ENCODE data around the gene NAA80.
A peak's percentile ranks its signal among the peaks of the same experiment; 100 is the strongest.
"Not testable (repeated sequence)": the region's sequence is repeated elsewhere in the genome, so short reads cannot be mapped to it uniquely, and the experiment has no call there.

Gene NAA80

DNA sequence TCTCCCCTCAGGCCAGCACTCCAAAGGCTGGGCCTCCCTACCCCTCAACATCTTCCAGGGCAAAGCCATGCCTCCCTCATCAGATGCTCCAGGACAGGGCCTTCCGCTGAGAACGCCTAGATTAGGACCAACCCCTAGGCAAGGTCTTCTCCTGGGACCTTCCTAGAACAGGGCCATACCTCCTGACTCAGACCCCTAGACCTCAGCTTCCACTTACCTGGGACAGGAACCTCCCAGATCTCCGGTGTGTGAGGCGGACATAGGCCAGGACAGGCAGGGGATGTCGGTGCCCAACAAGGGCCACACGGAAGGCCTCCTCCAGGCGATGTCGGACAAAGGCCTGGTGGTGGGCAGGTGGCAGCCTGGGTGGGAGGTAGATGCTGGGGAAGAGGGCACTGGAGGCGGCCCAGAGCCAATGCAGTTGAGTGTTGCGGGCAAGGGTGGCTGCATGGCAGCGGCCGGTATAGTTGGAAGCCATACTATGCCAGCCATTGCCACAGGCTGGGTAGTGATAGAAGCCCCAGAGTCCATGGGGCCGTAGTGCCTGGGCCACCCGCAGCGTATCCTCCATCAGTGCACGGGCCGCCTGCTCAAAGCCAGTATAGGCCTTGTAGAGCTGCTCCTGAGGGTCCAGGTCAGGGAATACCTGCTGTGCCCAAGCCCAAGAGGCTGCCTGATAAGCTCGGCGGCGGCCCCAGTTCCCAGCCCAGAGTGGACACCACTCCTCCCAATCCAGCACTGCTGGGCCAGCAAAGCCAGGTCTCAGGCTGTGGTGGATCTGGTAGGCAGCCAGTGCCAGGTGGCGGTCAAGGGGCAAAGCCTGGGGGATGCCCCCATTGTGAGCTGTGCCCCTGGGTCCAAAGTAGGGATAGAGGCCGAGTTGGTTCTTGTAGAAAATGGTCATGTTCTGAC is 4.5 kb downstream of the NAA80 start:
- DNase-seq: no peak
- peak; percentile 23 for TF ChIP-seq POLR2A (IDR thresholded peaks at IDR 0.05; ENCODE audit: low read length)
- no peak for TF ChIP-seq GATA1 (IDR thresholded peaks at IDR 0.05; ENCODE audit: low read depth, low read length)

- DNase-seq: no peak
- TF ChIP-seq POLR2A (IDR thresholded peaks at IDR 0.05; ENCODE audit: low read length): peak; percentile 2
- no peak for TF ChIP-seq GATA1 (IDR thresholded peaks at IDR 0.05; ENCODE audit: low read depth, low read length)
Observed at GRCh38 chr3:50294089-50294488, 5.1 kb downstream of the NAA80 start.

- DNase-seq: no peak
- TF ChIP-seq POLR2A (IDR thresholded peaks at IDR 0.05; ENCODE audit: low read length) (no peak), GATA1 (IDR thresholded peaks at IDR 0.05; ENCODE audit: low read depth, low read length) (no peak)
Observed at GRCh38 chr3:50293079-50293801, 6.0 kb downstream of the NAA80 start.

DNA sequence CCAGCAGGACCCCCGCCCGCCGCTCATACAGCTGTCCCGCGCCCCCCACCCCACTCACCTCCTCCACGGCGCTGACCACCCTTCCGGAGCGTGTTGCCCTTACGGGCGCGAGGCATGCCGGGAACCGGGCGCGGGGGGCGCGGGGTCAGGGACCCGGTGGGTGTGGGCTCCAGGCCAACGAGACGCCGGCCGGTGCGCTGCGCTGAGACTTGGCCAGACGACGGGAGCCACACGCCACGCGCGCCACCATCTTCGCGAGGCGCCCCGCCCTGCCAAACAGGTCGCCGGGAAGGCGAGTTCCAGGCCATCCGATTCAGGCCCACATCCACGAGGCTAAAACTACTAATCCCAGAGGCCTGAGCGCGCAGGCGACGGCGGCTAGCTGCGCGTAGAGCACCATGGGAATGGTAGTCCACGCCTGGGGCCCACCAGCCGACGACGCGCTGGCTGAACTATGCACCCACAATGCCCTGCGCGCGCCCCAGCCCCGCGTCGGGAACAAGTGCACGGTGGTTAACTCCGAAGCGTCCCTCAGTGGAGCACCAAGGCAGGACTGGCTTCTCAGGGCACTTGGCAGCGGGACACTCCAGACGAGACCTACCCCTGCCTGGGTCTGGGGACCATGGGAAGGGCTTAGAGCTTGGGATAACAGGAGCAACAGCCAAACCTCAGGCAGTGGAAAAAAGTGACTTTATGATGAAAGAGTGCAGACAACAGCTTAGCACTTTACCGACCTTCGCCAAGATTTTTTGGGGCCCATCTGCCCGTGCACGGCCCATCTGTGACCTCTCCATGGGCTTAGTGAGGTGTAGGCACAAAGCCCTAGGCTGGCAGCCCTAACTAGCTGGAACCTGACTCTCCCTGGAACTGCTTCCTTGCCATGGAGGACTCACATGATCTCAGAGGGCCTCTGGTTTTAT is 6.8 kb downstream of the NAA80 start, which contains the start of gene IFRD2:
Gene IFRD2, minus strand, starts transcription at position 271 of the 920 bp plus-strand sequence. Its CDS starts 155 bp downstream, at position 116.
- TF ChIP-seq GATA1 (IDR thresholded peaks at IDR 0.05; ENCODE audit: low read depth, low read length) (no peak), POLR2A (IDR thresholded peaks at IDR 0.05; ENCODE audit: low read length) (peak; percentile 84)
- DNase-seq: peak; percentile 99

DNA sequence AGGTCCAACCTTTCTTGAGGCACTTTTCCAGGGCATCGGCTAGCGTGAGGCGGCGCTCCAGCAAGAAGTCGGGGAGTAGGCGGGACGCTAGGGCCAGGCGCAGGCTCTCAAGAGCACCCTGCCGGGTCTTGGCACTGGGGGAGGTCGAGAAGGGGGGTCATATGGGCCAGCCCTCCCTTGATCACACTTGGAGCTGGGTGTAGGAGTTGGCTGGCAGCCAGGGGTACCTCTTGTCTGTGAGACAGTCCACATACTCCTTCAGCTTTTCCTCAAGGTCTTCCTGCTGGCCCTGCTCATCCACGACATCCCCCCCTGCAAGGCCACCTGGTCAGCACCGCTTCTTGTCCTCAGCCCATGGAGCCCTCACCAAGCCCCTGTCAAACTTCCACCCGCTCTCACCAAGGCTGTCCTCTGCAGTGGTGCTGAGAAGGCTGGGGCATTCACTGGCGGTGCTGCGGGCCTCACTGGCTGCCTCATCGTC is 9.0 kb downstream of the NAA80 start:
- DNase-seq: no peak
- TF ChIP-seq GATA1 (IDR thresholded peaks at IDR 0.05; ENCODE audit: low read depth, low read length) (no peak), POLR2A (IDR thresholded peaks at IDR 0.05; ENCODE audit: low read length) (no peak)

DNA sequence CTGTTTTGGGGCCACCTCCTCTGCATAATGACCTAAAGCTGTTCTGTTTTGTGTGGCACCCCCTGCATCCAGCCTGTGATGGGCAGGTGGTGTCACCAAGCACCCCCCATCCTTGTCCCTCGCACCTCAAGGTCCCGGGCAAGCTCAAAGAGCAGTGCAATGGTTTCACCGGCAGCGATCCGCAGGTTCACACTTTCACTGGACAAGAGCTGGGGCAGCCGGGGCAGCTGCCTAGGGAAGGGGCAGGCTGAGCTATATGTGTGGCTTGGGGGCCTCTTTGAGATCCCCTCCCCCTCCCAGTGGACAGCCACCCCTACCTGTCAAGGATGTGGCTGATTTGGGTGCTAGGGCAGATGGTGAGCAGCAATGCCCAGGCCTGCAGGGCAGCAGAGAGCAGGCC is 10.1 kb downstream of the NAA80 start:
- no peak for DNase-seq
- no peak for TF ChIP-seq GATA1 (IDR thresholded peaks at IDR 0.05; ENCODE audit: low read depth, low read length)

DNA sequence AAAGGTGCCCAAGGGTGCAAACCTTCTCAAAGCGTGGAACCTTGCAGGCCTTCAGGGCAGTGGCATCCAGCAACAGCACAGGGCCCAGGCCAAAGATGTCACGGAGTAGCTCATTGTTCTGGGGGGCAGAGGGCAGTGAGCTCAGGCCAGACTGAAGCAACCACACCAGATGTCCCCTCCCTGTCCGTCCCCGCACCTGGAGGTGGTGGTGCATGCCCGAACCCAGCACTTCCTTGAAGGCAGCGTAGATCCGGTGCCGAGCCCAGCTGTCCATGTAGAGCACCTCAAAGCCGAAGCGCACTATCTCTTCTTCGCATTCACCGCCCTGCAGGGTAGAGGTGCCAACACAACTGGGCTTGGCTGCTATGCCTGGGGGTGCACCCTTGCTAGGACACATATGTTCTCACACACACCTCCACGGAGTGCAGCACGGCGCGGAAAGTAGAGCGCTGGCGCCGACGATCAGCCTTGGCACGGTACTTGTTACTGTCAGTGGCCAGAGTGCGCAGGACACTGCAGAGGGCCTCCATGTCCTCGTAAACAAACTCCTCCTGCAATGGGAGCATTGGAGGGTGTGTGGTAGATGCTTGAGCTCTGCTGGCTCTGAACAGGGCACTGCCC is 10.7 kb downstream of the NAA80 start:
- no peak for DNase-seq
- TF ChIP-seq POLR2A (IDR thresholded peaks at IDR 0.05; ENCODE audit: low read length) (no peak), GATA1 (IDR thresholded peaks at IDR 0.05; ENCODE audit: low read depth, low read length) (no peak)

DNA sequence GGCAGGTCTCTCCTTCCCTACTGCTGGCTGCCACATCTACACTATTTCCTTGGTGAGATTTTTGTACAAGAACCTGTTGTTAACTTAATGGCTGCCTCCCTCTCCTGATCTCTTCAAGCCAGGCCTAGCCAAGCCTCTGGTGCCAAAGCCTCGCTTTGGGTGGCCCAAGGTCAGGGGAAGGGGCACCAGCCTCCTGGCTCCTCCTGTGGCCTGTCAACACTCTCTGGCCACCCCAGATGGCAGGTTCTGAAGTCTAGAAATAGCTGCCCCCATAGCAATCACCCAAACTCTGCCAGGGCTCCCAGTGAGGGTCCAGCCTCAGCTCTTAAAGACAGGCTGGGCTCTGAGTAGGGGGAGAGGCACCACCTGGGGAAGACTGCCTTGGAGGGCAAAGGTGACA is 11.9 kb downstream of the NAA80 start:
- TF ChIP-seq GATA1 (IDR thresholded peaks at IDR 0.05; ENCODE audit: low read depth, low read length) (no peak), POLR2A (IDR thresholded peaks at IDR 0.05; ENCODE audit: low read length) (no peak)
- no peak for DNase-seq

GRCh38 chr3:50286322-50287227 is 12.6 kb downstream of the NAA80 start:
- TF ChIP-seq POLR2A (IDR thresholded peaks at IDR 0.05; ENCODE audit: low read length) (no peak), GATA1 (IDR thresholded peaks at IDR 0.05; ENCODE audit: low read depth, low read length) (no peak)
- DNase-seq: no peak

DNA sequence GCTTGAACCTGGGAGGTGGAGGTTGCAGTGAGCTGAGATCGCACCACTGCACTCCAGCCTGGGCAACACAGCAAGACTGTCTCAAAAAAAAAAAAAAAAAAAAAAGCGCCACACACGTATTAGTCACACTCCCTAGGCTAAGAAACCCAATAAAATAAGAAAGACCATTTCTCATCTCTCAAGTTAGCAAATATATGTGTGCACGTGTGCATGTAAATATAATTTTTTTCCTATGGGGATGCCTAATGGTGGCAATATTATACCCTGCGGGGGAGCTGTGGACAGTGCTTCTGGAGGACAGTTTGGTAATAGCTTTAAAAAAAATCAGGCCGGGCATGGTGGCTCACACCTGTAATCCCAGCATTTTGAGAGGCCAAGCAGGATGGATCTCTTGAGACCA is 15.1 kb downstream of the NAA80 start:
- DNase-seq: not testable (repeated sequence)

GRCh38 chr3:50279255-50280016 is 19.8 kb downstream of the NAA80 start:
- no peak for DNase-seq
- TF ChIP-seq GATA1 (IDR thresholded peaks at IDR 0.05; ENCODE audit: low read depth, low read length) (no peak), POLR2A (IDR thresholded peaks at IDR 0.05; ENCODE audit: low read length) (no peak)

DNA sequence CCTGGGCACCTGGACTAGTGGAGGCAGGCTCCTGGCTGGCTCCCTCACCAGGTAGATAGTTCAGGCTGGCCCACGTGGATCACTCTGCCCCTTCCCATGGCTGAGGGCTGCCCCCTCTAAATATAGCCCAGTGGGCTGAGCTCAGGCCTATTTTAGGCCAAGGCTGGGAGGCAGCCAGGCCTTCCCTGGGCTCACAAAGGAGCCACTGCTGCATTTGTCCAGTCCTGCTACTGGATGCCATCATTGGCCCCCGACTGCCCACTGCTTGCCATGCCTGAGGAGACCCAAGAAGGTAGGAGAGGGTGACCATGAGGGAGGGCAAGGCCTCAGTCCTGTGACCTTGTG is 20.4 kb downstream of the NAA80 start, which contains the start of gene LSMEM2:
Gene LSMEM2, plus strand, starts transcription at position 208 of the 345 bp plus-strand sequence. Its CDS starts 27 bp downstream, at position 235.
- TF ChIP-seq GATA1 (IDR thresholded peaks at IDR 0.05; ENCODE audit: low read depth, low read length): no peak
- no peak for TF ChIP-seq POLR2A (IDR thresholded peaks at IDR 0.05; ENCODE audit: low read length)
- DNase-seq: no peak

Measured in erythroblast (primary cell).